Daoy (cell line): ENCODE measurements around the gene HHATL. TPM values are rescaled to one million over a fixed set of nuclear protein-coding genes. Genes with fewer than 3 reads are reported as not detected.
A peak's percentile ranks its signal among the peaks of the same experiment; 100 is the strongest.

Experiments used
- DNase-seq: peaks from one replicate; pipeline ENCODE4 v3.0.0-alpha.2; 2015; ENCODE audit warnings: low read depth
- total RNA-seq: library from RNA; depleted of rRNA; stranded (reverse); fragments of >200 nt; shearing (Covaris generic); gene quantifications from 2 replicates; pipeline ENCODE4 v1.2.3, GENCODE V29; 2014

HHATL gene
- total RNA-seq, 1 experiment from 2014 or later, result not detected

DNA sequence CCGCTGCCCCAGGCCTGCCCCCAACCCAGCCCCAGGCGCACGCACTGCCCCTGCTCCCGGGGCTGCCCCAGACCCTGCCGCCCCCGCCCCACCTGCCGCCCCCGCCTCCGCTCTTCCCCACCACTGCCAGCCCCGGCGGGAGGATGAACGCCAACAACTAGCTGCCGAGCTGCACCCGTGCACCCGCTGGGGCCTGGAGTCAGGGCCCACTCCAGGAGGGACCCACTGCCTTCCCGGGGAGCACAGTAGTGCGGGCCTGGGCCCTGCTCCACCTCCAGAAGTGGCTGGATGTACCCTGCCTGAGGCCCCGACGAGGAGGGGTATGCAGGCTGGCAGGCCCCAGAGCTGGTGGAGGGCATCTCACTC is 38.2 kb downstream of the HHATL start:
- no peak for DNase-seq

DNA sequence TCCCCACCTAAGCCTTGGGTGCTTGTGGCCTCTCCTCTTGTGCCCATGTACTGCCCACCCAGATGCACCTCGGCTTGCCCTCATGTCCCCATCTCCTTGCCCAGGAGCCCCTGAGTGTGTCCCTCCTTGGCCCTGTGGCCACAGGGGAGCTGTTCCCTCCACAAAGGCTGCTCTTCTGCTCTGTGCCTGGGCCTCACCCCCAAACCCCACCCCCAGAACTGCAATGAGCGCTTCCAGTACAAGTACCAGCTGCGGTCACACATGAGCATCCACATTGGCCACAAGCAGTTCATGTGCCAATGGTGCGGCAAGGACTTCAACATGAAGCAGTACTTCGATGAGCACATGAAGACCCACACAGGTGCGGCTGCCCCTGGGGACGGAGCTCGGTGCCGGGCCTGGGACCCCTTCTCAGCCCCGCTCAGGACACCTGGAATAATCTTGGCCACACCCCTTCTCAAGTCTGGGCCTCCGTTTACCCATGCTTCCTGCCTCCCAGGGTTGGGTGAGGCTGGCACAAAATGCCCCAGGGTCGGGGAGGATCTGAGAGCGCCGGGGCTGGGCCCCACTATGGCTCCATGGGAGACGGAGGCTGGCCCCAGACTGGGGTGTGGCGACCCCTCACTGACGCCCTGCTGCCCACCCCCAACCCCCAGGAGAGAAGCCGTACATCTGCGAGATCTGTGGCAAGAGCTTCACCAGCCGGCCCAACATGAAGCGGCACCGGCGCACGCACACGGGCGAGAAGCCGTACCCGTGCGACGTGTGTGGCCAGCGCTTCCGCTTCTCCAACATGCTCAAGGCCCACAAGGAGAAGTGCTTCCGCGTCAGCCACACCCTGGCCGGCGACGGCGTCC is 38.8 kb downstream of the HHATL start:
- DNase-seq, result no peak

DNA sequence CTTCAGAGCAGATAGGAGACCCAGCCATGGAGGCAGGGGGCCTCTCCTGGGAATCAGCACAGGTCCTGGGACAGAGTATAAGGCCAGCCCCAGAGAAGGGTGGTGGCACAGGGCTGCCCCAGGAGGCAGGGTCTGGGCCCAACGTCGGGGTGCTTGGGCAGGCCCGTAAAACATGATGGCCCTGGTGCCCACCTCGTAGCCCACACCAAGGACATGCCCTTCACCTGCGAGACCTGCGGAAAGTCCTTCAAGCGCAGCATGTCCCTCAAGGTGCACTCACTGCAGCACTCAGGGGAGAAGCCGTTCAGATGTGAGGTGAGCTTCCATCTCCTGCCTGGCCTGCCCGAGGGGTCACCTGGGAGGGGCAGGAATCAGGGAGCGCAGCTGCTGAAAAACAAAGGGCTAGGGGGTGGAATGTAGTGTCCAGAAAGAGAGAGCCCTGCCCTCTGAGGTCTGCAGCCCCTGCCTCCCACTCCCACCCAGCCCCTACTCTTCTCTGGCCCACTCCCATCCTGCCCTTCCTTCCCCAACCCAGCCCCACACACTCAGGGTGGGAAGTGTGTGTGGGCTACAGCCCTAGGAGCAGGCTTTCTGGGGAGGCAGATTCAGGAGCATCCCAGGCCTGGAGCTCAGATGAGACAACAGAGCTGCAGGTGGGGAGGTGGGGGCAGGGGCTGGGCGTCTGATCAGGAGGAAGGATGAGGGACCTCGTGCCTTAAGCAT is 39.6 kb downstream of the HHATL start:
- DNase-seq, result no peak

DNA sequence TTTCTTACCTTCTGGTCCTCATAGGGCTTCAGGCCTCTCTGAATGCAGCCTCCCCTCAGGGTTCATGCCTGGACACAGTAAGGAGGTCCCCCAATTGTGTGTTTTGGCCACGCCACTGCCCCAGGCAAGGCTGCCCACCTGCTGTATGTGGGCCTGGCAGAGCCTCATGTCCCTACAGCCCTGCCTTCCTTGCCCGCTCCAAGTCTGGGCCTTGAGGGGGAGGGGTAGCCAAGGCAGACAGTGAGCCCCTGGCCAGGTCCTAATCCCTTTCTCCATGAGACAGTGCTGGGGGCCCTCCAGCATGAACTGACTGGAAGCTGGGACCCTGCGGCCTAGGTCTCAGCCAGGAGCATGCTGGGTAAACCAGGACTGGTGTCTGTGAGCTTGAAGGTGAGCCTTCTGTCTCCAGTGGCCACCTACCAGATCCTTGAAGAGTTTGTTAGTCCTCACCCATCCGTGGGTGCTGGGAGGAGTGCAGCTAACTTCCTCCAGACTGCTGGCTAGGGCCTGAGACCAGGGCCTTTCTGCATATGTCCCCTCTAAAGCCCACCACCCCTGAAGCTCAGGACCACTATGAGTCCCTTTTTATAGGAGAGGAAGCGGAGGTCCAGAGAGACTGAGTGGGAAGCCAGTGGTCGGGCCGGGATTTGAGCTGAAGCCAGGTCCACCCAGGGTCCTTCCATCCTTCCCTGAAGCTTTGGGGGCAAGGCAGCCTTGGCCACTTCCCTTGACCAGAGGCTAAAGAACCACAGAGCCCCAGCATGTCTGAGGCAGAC is 40.4 kb downstream of the HHATL start:
- no peak for DNase-seq

DNA sequence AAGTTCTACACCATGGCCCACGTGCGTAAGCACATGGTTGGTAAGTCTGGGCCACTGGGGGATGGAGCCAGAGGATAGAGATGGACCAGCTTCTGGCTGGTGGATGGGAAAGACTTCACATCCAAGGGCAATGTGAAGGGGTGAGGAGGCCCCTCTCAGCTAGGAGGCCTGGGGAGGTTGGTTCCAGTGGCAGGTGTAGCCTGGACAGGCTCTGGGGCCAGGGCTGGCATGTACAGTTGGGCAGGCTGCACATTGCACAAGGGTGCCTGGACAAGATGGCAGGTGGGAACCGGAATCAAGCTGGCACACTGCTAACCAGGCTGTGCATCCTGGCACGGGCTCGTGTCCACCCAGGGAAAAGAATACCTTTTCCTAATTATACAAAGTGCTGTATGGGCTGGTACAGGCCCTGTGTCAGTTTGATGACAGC is 41.0 kb downstream of the HHATL start:
- no peak for DNase-seq

DNA sequence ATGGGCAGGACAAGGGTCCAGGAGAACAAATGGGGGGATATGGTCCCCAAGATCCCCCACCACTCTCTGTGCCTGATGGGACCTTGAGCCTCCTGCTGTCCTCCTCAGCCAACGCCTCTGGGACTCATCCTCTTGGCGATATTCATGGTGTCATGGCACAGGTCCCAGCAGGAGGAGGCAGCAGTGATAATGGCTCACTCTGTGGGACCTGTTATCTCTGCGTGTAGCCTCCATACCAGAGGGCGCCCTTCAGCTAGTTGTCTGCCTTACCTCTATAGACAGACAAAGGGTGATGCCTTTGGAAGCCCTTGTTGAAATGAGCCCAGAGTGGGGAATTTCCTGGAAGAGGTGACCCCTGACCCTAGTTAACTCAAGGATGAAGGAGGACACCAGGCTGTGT is 41.7 kb downstream of the HHATL start:
- DNase-seq, result no peak

DNA sequence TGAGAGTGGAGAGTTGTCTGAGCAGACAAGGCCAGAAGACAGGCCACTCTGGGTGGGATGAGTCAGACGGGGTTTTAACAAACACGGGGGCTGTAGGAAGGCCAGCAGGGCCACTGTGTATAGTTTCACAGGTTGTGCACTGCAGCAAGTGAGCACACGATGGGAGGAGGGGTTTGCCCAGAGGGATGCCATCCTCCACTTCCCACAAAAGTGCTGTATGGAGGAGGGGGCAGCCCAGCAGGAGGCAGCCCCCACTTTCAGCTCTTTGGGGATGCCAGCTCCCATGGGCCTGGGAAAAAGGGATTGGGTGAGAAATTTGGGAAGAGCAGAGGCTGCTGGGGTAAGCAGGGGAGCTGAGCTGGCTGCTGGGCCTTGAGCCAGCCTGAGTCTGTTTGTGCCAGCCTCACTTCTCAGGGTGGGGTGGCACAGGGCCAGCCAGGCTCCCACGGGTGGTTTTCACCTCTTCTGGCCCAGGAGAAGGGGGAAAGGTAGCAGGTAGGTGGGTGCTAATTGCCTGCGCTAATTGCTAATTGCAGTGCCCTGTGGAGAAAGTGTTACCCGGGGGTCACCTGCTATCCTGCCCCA is 42.4 kb downstream of the HHATL start:
- DNase-seq, result no peak

DNA sequence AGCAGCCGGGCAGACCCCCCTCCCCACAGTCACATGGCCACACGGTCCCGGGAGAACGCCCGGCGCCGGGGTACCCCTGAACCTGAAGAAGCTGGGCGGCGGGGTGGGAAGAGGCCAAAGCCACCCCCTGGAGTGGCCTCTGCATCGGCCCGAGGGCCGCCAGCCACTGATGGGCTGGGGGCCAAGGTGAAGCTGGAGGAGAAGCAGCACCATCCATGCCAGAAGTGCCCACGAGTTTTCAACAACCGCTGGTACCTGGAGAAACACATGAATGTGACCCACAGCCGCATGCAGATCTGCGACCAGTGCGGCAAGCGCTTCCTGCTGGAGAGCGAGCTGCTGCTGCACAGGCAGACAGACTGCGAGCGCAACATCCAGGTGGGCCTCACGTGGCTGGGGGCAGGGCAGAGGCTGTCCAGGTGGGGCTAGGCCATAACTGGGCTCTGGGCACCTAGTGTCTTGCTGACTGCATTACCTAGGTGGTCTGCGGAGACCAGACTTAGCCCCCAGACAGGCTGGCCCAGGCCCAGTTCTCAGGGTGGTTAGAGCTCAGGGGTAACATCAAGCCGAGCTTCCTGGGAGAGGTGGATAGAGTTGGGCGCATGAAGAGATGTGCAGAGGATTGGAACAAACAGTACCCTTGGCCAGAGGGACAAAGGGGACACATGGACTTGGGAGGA is 43.0 kb downstream of the HHATL start:
- DNase-seq, result no peak

DNA sequence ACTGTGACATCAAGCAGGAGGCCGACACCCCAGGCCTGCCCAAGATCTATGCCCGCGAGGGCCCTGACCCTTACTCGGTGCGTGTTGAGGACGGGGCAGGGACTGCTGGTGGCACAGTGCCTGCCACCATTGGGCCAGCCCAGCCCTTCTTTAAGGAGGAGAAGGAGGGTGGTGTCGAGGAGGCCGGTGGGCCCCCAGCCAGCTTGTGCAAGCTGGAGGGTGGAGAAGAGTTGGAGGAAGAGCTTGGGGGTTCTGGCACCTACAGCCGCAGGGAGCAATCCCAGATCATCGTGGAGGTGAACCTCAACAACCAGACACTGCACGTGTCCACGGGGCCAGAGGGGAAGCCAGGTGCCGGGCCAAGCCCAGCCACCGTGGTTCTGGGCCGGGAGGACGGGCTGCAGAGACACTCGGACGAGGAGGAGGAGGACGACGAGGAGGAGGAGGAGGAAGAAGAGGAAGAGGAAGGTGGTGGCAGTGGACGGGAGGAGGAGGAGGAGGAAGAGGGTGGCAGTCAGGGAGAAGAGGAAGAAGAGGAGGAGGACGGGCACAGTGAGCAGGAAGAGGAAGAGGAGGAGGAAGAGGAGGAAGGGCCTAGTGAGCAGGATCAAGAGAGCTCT is 43.7 kb downstream of the HHATL start:
- DNase-seq, result no peak

DNA sequence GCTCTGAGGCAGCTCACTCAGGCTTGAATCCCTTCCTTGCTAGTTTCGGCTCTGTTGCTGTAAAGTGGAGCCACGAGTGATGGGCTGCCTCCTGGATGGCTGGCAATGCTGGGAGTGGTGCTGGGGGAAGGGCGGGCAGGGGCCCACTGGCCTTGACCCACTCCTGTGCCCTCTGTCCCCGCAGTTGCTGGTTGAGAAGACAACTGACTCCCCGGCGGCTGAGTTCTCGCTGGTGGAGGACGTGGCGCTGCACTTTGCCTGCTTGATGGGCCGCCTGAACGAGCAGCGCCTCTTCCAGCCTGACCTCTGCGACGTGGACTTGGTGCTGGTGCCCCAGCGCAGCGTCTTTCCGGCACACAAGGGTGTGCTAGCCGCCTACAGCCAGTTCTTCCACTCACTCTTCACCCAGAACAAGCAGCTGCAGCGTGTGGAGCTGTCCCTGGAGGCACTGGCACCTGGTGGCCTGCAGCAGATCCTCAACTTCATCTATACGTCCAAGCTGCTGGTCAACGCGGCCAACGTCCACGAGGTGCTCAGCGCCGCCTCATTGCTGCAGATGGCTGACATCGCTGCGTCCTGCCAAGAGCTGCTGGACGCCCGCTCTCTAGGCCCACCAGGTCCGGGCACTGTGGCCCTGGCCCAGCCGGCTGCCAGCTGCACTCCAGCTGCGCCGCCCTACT is 44.4 kb downstream of the HHATL start:
- no peak for DNase-seq

DNA sequence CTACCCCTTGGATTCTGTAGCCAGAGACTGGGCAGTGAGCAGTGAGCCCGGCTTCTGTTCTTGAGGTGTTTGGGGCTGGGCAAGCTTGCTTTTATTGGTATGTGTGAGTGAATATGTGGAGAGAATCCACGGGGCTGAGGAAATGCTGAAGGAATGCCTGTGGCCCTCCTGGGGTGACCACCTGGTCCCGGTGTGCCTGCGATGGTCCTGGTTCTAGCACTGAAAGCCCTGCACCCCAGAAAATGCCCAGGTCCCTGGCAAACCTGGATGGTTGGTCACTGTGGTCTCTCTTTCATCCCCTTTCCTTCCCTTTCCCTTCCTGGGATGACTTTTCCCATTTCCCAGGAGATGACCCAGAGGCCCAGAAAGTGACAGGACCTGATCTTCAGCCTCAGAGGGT is 44.9 kb downstream of the HHATL start:
- no peak for DNase-seq

DNA sequence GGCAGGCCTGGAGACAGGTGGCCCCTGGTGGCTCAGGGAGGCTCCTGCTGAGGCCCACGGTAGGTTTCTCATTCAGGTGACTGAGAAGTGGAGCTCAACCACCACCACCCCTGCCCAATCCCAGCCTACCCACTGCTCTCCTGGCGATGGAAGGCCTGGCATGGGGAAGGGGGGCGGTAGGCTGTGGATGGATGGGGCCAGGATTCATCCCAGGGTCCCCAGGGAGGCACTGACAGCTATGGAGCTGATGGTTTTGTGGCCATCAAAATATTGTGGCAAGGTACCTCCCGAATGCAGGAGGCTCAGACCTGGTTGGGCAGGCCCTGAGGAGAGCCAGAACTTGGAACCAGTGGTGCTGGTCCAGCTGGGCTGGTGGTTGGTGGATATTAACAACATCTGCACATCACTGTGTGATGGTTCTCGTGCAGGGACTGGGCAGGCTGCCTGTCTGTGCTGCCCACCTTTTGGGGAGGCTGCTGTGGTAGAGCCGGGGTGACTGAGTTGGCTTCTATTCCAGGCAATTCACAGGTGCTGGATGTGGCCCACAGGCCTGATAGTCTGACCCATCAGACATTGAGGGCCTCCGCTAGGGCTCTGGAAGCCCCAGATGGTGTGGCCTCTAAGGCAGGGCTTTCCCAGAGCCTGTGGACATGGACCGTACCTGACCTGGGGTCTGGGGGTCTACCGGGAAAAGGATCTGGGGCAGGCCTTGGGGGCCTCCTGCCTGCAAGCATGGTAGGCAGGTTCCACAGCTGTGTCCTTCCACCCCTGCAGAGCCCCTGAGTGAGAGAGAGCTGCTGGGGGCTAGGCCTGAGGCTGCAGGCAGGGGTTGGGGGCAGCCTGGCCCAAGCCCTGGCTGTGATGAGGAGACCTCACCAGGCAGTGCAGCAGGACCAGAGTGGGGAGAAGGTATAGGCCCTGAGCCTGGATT is 45.7 kb downstream of the HHATL start:
- DNase-seq, result no peak

DNA sequence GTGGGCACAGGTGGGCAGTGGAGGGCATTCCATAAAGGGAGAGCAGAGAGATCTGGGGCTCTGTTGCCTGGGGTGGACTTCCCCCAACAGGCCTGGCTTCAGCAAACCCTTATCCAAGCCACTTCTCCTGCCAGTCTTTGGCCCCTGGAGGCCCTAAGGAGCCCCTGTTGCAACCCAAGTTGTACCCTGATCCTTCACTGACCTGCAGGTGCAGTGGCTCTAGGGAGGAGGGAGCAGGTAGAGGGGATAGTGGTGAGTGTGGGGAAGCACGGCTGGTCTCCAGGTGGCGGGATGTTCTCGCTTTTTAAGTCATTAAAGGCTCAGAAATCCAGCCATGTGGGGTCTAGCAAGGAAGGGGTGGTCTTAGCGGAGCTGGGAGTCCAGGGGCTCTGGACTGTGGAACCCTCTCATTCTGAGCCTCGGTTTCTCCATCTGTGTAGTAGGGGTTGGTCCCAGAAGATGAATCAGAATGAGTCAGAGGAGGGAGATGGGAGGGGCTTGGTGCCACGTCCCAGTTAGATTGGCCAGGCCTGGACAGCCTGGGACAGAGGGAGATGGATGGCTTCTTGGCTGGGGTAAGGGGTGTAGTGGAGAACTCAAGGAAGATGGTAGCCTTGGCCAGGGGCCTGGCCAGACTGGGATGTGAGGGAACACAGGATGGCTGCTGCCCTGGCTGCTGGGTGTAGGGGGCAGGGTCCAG is 46.5 kb downstream of the HHATL start:
- DNase-seq, result peak; percentile 59

DNA sequence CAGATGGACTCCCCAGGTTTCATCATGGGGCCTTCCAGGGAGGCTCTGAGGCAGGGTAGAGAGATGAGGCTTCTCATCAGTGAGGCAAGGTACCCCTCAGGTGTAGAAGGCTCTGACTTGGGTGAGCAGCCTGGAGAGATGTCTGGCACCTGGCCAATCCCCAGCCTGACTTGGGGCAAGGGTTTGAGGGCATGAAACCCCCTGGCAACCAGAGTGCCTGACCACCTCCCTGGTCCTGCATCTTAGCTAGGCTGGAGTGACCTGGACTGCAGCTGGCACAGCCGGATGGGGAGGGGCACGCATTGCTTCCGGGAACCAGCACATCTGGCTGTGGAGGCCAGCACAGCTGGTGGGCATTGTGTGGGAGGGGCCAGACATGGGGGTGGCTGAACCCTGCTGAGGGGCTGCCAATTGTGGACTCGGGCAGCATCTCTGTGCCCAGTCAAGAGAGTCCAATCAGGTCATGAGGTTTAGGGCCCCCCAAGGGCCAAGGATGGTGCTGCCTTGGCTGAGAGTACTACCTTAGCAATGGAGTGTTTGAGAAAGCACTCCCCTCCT is 47.2 kb downstream of the HHATL start:
- DNase-seq, result peak; percentile 21

DNA sequence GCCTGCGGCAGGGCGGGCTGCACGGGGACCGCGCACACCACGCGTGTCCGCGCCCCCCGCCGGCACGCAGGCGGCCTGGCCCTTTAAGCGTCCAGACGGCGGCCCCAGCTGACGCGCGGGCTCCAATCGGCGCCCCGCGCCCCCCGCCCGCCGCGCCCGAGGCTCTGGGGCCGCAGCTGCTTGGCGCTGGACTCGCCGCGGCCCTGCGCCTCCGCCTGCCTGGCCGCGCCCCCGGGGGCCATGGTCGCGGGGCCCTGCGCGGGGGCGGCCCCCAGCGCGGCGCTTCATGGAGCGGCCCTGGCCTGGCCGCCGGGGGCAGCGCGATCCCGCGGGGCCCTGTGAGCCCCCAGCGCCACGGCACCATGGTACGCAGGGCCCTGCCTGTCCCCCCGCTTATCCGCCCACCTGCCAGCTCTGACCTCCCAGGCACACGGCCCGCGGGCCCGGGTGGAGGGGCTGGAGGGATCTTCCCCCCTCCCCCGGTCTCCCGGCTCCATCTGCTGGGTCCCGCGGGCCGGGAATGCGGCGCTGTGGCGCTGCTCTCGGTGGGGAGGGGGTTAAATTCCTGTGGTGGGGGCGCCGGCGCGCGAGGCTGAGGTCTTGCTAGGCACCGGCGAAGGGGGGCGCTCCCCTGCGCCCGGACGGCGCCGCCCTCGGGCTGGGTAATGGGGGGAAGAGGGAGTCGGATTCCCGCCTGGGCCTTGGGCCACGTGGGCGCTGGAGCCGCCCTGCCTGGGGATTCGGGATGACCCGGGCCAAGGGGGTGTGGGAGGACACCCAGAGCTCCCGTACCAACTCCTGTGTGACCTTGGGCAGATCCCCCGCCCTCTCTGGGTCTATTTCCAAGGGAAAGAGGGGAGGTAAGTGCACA is 48.0 kb downstream of the HHATL start:
- peak; percentile 48 for DNase-seq

DNA sequence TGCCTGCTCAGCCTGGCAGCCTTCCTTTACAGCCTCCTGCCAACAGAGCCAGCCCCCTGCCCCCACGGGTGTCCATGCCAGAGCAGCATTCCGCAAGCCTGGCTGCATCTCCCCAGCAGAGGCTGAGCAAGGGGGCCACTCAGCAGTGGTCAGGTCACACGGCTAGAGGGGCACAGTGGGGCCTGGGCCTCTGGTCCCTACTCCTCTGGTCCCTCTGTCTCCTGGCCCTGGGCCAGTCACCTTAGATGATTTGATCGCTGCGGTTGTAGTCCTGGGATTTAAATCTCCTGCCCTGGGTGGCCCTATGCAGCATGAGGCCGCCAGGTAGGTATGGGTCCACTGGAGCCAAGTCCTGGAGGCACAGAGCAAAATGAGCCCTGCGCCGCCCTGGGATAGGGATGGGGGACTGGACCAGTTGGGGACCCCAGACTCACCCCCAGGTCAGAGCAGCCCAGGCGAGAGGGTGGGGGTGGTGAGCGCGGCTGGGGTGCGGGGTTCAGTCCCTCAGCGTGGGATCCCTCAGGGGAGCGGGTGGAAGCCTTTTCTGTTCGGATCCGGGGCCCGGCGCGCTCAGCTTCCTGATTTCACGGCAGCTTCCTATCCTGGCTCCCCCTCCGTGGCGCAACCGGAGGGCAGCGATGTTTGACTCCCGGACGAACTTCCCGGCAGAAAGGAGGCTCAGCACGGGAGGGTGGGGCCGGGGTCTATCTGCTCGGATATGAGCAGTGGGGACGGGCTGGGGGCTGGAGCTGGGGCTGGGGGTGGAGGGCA is 48.9 kb downstream of the HHATL start, which contains the start of gene ZBTB47:
ZBTB47 (plus strand) TSS at position 138 of the 771 bp plus-strand sequence. CDS start 4,659 bp downstream, outside the sequence.
- peak; percentile 27 for DNase-seq

DNA sequence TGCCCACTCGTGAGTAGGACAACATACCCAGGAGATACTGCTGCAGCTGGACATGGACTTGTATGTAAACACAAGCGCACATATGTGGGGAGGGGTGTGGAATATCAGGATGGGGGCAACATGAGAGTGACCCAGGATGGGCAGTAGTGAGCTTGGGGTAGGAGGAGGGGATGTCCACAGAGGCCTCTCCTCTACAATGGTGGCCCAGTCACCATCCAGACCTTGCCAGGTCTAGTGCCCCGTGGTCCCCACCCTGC is 49.4 kb downstream of the HHATL start:
- DNase-seq, result no peak
